Colon (tissue), 2 donors: ENCODE data around the gene LUC7L.
"Not testable (repeated sequence)": the region's sequence is repeated elsewhere in the genome, so short reads cannot be mapped to it uniquely, and the experiment has no call there.

Experiments used
- FAIRE-seq: peaks from 2 replicates; lab custom pipeline; 2012; peaks lifted over from hg19 to GRCh38; lab: Jason Lieb, UNC
- donor health status: control.
- donor health status: control.

The LUC7L gene

DNA sequence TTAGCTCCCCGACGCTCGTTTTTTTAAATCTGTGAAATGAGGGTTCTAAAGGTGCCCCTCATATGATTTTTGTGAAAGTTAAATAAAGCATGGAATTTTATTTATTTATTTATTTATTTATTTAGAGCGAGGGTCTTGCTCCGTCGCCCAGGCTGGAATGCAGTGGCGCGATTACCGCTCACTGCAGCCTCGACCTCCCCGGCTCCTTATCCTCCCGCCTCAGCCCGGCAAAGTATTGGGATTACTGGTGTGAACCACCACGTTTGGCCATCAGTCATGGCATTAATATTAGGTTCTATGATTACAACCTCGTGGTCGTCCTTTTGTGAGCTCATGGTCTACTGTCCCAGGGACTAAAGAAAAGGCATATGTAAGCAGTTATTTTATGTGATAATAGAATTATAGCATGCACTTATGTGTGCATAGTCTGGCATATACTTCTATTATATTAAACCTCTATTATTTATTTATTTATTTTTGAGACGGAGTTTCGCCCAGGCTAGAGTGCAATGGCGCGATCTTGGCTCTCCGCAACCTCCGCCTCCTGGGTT, 557 bp upstream of the LUC7L start:
- FAIRE-seq, result no peak

DNA sequence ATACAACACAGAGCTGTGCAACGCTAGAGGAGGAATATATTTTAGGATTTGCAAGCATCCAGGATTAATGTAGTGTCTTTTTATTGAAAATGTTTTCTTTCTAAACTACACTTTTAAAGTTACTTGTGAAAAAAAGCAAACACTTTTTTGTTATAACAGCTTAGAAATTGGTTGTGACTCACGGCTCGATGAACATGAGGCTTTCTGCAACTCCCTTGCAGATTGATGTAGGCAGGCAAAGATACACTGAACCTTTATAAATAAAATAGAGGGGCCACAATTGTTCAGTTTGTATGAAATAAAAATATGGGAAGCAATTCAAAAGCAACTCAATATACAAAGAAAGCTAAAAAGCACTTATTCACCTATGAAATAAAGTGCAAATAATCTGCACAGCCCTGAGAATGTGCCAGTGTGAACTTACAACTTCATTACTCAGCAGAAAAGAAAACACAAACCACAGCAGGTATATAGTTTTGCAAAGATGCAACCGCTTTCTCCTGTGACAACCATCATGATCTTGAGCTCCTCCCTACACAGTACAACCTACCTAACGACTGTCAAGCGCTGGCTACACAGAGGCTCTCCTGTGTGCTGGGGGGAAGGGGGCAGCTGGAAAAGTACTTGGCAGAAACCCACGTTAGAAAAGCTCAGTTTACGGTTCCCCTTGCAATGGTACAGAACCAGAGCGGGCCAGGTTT, 948 bp downstream of the LUC7L start:
- FAIRE-seq, result no peak

- FAIRE-seq, result no peak
Measured at GRCh38 chr16:220021-220420, 9.2 kb downstream of the LUC7L start.

DNA sequence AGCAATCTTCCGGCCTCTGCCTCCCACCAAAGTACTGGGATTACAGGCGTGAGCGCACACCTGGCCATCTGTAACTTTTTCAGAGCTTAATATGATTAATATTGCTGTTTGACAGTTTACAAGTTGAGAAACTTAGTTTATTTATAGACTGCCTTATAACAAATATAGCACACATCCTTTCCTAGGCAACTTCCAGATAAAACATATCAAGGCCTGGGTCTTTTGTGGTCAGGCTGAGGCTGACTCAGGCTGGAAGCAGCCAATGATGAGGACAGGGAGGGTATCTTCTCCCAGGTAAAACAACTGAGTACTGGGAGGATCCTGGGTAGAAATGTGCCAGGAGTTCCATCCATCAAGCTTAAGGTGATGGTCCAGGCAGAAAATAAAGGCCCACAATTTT, 16.2 kb downstream of the LUC7L start:
- no peak for FAIRE-seq

GRCh38 chr16:211631-212180, 17.5 kb downstream of the LUC7L start:
- not testable (repeated sequence) for FAIRE-seq

DNA sequence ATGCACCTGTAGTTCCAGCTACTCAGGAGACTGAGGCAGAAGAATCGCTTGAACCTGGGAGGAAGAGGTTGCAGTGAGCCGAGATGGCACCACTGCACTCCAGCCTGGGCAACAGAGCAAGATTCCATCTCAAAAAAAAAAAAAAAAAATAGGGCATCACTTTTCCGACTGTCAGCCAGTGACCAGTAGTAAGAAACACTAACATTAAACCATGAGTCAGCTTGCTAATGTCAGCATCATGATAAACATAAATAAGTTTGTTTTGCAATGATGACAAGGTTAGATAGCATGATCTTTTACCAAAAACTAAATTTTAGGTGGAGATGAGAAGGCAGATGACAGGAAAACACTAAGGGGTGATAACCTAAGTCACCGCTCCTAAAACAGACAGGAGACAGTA, 19.9 kb downstream of the LUC7L start:
- FAIRE-seq, result not testable (repeated sequence)

GRCh38 chr16:204046-204445, 25.2 kb downstream of the LUC7L start:
- not testable (repeated sequence) for FAIRE-seq

- no peak for FAIRE-seq
Measured at GRCh38 chr16:203246-203645, 26.0 kb downstream of the LUC7L start.

- FAIRE-seq, result no peak
Measured at GRCh38 chr16:200388-200787, 28.9 kb downstream of the LUC7L start.

GRCh38 chr16:194516-194915, 34.7 kb downstream of the LUC7L start:
- no peak for FAIRE-seq

- no peak for FAIRE-seq
Measured at GRCh38 chr16:193441-193840, 35.8 kb downstream of the LUC7L start.

- FAIRE-seq, result no peak
Measured at GRCh38 chr16:192686-193085, 36.6 kb downstream of the LUC7L start.

GRCh38 chr16:191831-192230, 37.4 kb downstream of the LUC7L start:
- no peak for FAIRE-seq

DNA sequence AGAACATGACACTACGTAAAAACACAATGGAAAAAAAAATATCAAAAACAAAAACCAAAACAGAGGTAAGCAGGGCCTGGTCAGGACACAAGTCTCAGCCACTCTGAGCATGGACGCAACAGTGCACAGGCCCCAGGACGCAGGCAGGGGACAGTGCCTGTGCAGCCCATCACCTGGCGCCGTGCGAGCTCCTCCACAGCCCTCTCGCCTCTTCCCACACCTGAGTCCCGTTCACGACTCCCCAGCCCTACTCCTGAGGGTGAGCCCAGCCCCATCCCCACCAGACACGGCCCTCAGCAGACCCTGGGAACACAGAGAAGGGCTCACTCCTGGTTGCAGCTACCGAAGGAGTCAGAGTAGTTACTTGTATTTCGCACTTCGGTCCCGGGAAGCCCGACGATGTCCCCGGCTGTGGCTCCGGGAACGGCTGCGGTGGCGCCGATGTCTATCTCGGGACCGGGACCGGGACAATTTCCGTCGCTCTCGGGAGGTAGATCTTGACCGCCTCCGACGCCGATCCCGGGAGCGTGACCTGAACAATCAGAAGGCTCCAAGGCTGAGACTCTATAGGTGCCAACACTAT, 39.6 kb downstream of the LUC7L start:
- no peak for FAIRE-seq

GRCh38 chr16:188674-189073, 40.6 kb downstream of the LUC7L start:
- FAIRE-seq, result no peak

DNA sequence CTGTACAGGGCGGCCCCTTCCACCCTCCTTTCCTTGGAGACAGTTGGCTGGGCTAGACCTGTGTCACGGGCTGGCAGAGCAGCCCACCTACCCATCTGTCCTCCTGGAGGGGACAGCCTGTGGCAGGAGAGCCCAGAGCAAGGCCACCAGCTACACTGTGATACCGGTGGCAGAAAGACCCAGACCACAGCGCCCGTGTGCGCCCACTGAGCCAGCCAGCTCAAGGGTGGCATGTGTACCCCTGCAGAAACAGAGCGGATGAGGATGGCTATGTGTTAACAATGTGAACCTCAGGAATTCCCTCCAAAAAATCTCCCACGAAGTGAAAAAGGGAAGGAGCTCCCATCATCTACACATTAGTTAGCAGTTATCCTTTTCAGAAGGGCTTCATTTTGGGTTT, 41.9 kb downstream of the LUC7L start:
- FAIRE-seq, result no peak

- FAIRE-seq, result no peak
Measured at GRCh38 chr16:185691-186090, 43.6 kb downstream of the LUC7L start.

- no peak for FAIRE-seq
Measured at GRCh38 chr16:185213-185612, 44.0 kb downstream of the LUC7L start.

DNA sequence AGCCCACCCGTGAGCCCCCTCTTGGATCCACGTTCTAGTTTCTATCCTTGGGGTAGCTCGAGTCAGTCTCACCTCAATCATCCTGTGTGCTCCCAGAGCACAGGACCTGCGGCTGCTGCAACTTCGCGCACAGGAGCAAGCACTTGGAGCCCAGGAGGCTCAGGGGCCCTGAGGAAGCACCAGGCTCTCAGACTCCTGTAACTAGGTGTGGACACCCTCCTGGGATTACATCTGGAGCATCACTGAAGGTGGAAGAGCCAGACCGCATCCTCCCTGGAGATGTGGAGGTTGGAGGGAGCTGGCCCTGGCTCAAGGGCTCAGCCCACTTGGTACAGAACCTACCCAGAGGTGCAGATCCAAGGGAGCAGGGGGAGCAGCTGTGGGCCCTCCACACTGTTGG, 46.2 kb downstream of the LUC7L start:
- FAIRE-seq, result no peak

DNA sequence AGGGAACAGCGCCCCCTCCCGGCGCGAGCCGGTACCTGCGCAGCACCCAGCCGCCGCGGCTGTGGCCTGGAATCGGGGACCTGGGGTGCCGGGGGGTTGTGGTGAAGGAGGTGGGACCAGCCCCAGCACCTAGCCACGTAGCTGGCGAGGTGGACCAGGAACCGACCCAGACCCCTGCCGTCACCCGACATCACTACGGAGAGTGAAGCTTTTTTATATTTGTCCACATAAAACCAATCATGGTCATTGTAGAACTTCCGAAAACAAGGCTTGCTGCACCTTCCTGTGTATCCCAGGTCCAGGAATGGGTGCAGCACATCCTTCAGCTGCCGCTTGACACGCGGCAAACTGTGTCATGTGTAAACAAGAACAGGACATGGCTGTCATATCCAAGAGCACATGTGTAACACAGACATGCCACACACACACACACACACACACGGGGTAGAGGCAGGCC, 47.7 kb downstream of the LUC7L start:
- FAIRE-seq, result no peak

GRCh38 chr16:180681-181564, 48.3 kb downstream of the LUC7L start:
- no peak for FAIRE-seq

DNA sequence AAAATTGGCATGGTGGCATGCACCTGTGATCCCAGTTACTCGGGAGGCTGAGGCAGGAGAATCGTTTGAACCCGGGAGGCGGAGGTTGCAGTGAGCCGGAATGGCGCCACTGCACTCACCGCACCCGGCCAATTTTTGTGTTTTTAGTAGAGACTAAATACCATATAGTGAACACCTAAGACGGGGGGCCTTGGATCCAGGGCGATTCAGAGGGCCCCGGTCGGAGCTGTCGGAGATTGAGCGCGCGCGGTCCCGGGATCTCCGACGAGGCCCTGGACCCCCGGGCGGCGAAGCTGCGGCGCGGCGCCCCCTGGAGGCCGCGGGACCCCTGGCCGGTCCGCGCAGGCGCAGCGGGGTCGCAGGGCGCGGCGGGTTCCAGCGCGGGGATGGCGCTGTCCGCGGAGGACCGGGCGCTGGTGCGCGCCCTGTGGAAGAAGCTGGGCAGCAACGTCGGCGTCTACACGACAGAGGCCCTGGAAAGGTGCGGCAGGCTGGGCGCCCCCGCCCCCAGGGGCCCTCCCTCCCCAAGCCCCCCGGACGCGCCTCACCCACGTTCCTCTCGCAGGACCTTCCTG, 49.1 kb downstream of the LUC7L start, which contains the start of gene HBQ1:
TSS of gene HBQ1 (plus strand) at position 359 of the 575 bp plus-strand sequence. CDS start at position 387, 28 bp downstream.
- FAIRE-seq, result no peak
